Effector CD8-positive, alpha-beta T cell (primary cell): ENCODE measurements around the gene RGS11.

Experiments
- DNase-seq: peaks from one replicate; lab custom pipeline; 2025; lab: John Stamatoyannopoulos, UW

RGS11 gene

DNA sequence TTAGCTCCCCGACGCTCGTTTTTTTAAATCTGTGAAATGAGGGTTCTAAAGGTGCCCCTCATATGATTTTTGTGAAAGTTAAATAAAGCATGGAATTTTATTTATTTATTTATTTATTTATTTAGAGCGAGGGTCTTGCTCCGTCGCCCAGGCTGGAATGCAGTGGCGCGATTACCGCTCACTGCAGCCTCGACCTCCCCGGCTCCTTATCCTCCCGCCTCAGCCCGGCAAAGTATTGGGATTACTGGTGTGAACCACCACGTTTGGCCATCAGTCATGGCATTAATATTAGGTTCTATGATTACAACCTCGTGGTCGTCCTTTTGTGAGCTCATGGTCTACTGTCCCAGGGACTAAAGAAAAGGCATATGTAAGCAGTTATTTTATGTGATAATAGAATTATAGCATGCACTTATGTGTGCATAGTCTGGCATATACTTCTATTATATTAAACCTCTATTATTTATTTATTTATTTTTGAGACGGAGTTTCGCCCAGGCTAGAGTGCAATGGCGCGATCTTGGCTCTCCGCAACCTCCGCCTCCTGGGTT is 45.9 kb downstream of the RGS11 start:
- DNase-seq: no peak

GRCh38 chr16:228852-229730 is 46.7 kb downstream of the RGS11 start, which contains the start of gene LUC7L:
LUC7L (minus strand) TSS chr16:229449; CDS start chr16:229339, 110 bp downstream.
- DNase-seq: peak; percentile 78

- DNase-seq: no peak
These were observed 47.4 kb downstream of the RGS11 start for GRCh38 chr16:228151-228851.

- DNase-seq: no peak
These were observed 55.7 kb downstream of the RGS11 start for GRCh38 chr16:220021-220420.
